GM21528 (cell line): Measurements from ENCODE around the gene PPP1R9B.

Source experiments
- ATAC-seq: cut with Tn5 transposase; IDR thresholded peaks from one replicate; pipeline ENCODE4 v1.9.1; 2021; ENCODE audit warnings: mild to moderate bottlenecking, moderate library complexity; ENCODE audit not compliant: unreplicated experiment, low FRiP score

Gene PPP1R9B

DNA sequence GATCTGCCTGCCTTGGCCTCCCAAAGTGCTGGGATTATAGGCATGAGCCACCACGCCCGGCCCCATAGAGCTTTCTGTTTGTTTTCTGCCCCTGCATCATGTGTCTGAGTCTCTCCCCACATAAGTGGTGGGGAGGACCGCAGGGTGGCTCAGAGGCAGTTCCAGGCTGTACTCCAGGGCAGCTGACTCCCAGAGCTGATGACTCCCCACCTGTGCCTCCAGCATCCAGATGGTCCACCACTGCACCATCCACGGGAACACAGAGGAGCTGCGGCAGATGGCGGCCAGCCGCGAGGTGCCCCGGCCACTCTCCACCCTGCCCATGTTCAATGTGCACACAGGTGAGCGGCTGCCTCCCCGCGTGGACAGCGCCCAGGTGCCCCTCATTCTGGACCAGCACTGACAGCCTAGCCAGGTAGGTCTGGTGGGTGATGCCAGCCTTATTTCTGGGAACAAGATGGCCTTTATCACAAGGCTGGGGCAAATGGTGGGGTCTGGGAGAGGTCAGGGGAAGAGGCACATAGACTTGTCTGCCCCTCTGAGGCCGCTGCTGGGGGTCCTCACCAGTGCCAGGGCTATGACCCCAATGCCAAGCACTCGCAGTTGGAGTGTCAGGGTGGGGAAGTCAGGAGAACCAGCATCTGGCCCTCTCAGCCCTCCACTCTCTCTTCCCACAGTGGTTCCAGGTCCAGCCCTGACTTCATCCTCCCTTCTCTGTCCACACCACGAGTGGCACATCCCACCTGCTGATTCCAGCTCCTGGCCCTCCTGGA is 24.7 kb upstream of the PPP1R9B start:
- no peak for ATAC-seq

- no peak for ATAC-seq
Measured at GRCh38 chr17:50174444-50174843, 24.0 kb upstream of the PPP1R9B start.

DNA sequence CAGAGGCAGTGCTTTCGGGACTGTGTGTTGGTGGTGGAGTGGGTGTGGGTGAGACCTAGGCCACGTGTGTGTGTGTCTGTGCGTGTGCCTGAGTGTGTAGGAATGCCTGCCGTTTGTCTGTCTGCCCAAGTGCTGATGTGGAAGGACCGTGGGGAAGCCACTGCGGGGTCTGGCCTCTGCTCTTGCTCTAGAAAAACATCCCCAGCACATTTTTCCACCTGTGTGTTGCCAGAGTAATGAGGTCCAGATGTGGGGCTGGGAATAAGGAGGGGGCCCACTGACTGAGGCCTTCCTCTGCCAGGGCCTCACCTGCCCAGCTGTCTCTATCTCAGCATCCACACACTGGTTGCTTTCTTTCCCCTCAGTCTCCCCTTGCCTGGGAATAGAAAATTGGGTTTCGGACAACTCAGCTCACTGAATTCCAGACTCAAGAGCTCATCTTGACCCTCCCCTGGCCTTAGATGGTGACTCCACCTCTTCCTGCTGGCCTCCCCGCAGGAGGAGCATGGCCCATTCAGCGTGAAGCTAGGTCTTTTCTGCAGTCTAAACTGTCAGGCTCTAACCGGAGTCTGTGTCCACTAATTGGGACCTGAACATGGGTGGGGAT is 23.0 kb upstream of the PPP1R9B start:
- ATAC-seq = no peak

DNA sequence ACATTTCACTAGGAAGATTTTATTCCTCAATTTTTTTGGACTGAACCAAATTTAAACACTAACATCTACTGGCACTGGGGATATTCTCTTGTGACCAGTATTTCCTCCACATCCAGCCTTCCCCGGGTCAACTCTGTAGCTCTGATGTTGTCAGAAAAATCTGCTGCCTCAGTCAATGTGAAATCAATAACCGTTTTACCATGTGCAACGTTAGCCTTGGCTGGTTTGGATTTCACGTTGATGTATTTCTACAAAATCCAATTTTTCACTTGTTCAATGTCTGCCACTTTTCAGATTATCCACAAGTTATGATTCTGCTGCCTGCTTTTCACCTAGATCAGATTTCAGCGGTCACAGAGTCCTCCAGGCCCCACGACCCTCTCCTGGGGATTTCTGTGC is 22.5 kb upstream of the PPP1R9B start:
- ATAC-seq = no peak

DNA sequence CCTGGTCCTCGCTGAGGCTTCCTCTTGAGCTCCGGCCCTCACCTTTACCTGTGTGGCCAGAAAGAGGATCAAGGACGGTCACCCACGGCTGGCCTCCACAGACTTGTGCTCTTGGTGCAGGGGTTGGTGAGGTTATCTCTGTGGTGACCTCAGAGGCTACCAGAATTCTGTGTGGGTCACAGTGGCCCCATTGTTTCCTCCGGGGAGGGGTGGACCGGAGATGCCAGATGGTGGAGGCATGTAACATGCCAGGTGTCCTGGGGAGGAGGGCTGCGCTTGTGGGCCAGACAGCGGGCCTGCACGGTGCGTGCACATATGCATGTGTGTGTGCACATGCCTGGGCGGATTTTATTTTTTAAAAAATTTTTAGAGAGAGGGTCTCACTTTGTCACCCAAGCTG is 21.7 kb upstream of the PPP1R9B start:
- no peak for ATAC-seq

- ATAC-seq = no peak
Measured at GRCh38 chr17:50171371-50172071, 21.0 kb upstream of the PPP1R9B start.

DNA sequence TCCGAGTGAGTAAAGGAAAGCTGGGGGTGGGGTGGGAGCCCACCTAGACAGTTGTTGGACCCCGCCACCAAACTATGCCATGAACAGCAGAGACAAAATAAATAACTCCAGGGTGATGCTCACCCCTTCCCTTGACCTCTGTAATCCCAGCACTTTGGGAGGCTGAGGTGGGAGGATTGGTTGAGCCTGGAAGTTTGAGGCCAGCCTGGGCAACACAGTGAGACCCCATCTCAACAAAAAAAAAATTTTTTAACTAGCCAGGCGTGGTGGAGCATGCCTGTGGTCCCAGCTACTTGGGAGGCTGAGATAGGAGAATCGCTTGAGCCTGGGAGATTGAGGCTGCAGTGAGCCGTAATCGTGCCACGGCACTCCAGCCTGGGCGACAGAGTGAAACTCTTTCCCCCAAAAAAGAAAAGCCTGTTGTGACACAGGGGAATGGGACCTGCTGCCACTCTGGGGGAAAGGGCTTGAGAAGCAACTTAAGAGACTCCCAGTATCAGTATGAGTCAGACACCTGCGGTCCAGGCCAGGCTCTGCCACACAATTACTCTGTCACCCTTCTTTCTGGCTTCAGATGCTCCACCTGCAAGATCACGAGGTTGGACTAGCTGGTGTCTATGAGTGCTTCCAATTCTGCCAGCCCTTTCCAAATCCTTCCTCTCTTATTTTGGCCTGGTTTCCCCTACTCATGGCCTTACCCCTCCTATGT is 20.3 kb upstream of the PPP1R9B start:
- ATAC-seq = no peak

DNA sequence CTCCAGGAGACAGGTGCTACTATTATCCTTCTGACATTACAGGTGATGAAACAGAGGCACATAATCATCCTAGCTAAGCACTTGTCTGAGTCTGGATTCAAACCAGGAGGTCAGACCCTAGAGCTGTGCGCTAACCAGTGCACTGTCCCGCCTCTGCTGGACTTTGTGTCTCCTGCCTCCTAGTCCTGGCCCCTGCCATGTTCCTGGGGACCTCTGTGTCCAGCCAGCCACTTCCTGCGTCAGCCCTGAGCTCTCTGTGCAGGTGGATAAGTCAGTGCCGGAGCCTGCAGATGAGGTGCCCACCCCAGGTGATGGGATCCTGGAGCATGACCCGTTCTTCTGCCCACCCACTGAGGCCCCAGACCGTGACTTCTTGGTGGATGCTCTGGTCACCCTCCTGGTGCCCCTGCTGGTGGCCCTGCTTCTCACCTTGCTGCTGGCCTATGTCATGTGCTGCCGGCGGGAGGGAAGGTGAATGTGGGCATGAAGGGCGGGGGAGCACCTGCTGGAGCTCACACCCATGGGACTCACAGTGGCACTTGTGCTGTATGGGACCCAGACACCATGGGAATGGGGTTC is 19.5 kb upstream of the PPP1R9B start:
- ATAC-seq = no peak

DNA sequence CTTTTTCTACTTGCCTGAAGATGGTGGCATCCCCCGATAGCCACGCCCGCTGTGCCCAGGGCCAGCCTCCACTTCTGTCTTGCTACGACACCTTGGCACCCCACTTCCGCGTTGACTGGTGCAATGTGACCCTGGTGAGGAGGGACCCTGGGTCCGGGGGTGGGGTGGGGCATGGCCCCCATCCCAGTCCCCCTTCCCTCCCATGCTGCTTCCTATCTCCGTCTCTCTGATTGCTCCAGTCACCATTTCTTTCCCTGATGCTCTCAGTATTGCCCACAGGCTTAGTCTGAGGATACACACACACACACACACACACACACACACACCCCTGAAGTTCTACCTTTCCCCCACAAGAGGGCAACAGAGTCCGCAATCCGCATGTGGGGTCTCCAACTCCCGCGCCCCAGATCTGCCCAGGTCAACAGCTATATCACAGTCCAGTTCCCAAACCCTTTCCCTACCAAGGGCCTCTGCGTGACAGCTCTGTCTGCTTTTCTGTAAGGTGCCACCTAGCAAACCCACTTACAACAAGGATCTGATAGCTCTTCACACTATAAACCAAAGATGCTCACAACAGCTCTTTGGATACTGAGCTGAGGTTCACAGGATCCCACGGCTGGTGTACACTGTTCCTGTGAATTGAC is 18.8 kb upstream of the PPP1R9B start:
- ATAC-seq = no peak

- no peak for ATAC-seq
Measured at GRCh38 chr17:50168319-50168718, 17.8 kb upstream of the PPP1R9B start.

GRCh38 chr17:50167371-50167770 is 16.9 kb upstream of the PPP1R9B start:
- ATAC-seq = no peak

DNA sequence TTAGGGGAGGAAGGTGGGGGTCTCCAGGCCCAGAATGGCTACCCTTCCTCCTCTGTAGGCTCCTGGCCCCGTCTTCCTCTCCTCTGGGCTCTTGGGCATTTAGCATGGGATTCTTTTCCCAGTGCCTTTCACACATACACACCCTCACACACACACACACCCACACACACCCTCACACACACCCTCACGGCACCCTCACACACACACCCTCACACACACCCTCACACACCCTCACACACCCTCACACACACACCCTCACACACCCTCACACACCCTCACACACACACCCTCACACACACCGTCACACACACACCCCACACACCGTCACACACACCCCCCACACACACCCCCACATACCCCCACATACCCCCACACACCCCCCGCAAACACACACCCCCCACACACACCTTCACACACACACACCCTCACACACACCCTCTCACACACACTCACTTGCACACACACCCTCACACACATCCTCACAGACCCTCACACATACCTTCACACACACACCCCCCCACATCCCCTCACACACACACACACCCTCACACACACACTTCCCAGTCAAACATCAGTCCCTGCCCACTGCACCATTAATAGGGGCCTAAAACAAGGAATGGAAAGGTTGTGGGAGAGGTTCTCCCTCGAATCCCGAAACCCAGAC is 16.2 kb upstream of the PPP1R9B start:
- no peak for ATAC-seq

DNA sequence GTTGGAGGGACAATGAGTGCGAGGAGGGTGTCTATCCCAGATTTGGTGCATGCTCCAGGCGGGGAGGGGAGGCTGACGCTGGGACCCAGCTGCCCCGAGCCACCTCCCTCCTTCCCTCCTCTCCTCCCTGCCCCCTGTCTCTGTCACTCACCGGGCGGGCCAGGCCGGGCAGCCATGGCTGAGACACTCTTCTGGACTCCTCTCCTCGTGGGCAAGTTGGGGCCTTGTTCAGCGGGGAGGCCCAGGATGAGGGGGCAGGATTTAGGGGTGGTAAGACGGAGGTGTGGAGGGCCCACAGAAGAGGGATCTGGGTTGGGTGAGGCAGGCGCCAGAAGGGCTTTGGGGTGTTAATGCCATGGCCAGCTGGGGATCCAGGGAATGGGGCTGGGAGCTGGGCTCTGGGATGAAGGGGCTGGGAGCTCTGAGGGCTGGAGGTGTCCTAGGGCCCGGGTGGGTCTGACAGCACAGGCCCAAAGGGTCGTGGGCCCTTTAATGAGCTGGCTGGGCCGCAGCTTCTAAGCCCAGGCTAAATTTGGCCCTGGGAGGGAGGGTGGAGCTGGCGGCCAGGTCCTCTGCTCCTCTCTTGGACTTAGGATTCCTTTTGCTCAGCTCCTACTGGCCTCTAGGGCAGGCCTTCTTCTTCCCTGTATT is 15.5 kb upstream of the PPP1R9B start, which contains the start of gene SGCA:
SGCA (plus strand) TSS at position 139 of the 651 bp plus-strand sequence; CDS start at position 175, 36 bp downstream.
- ATAC-seq = no peak

GRCh38 chr17:50165466-50165865 is 15.0 kb upstream of the PPP1R9B start:
- no peak for ATAC-seq

DNA sequence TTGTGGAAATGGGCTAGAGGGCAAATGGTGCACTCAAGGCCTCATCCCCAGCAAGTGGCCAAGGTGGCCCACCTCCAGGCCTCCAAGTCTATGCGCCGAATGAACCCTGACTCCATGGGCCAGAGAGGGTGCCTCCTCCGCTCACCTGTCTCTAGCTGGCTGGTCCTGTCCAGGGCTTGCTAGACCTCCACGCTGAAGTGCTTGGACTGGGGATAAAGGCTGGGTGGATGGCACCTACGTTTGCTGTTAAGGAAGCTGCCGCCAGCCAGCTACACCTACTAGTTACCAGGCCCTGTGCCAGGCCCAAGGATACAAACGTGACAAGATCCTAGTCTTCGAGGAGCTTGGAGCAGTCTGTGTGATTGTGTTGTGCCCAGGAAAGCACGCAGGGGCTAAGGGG is 14.6 kb upstream of the PPP1R9B start:
- ATAC-seq = no peak

GRCh38 chr17:50164697-50164988 is 14.2 kb upstream of the PPP1R9B start:
- no peak for ATAC-seq

DNA sequence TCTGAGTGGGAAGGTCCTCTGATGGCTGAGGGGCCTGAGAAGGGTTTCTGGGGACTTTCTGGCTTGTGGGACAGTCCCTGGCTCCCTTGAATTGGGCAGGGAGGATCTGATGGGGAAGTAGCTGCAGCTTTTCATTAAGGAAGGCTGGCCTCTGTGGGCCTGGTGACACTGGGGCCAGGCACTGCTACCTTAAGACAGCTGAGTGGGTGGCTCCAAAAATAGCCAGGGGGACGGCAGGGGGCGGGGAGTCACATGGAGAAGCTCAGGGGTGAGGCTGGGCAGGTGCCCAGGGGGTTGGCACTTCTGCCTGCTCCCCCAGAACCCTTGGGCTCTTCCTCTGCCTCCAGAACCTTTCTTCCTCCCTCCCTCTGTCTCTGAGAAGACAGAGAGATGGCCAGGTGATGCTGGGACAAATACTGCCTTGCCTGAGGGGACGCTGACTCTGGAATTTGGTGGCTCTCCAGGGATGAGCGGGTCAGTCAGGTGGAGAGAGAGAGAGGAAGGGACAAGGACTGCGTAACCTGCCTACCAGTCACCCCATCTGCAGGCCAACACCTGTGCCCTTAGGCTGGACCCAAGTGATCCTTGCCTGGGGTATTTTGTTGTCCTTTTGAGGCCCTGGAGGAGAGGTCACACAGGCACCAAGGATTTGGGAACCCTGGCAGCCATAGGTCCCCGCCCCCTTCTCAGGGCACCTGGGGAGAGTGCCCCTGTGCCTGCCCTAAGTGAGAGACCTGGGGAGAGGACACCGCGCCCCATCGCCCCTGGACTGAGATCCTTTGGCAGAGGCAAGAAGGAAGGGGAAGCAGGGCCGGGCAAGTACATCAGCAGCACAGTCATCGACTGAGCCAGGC is 13.6 kb upstream of the PPP1R9B start:
- ATAC-seq = no peak

- no peak for ATAC-seq
Measured at GRCh38 chr17:50162466-50163254, 12.2 kb upstream of the PPP1R9B start.
